GM12878 (cell line): ENCODE data around the gene PRICKLE4.
A peak's percentile ranks its signal among the peaks of the same experiment; 100 is the strongest.

Experiments used
- ATF3 ChIP-seq: IDR thresholded peaks from 2 replicates; pipeline ENCODE4 v1.6.1; 2011; ENCODE audit warnings: low read depth, mild to moderate bottlenecking, low read length, moderate library complexity, borderline replicate concordance; ENCODE audit errors: extremely low read depth
- CTCF ChIP-seq, 3 experiments: IDR thresholded peaks in 2 of 3; conservative IDR thresholded peaks in 1 of 3; 2 replicates each; pipeline ENCODE4 v1.5.1; 2011; ENCODE audit warnings: low read depth in 3 of 3, low read length in 3 of 3, mild to moderate bottlenecking in 3 of 3, control low read depth in 2 of 3, moderate library complexity in 2 of 3, inconsistent platforms in 1 of 3, mixed read lengths in 1 of 3; ENCODE audit not compliant: control insufficient read depth in 2 of 3, insufficient read depth in 1 of 3; ENCODE audit errors: extremely low read depth in 1 of 3
- MXI1 ChIP-seq: fragments of 150-350 bp; IDR thresholded peaks from 2 replicates; pipeline ENCODE4 v1.6.1; 2011; ENCODE audit warnings: low read depth, mild to moderate bottlenecking, inconsistent platforms, low read length, improper control_type of control experiment
- NFIC ChIP-seq: IDR thresholded peaks from 2 replicates; pipeline ENCODE4 v1.6.1; 2012; ENCODE audit warnings: low read depth, mild to moderate bottlenecking, inconsistent platforms, low read length, moderate library complexity
- PAX8 ChIP-seq: fragments of 450-650 bp; IDR thresholded peaks from 2 replicates; pipeline ENCODE4 v1.6.1; 2017; ENCODE audit warnings: mild to moderate bottlenecking, moderate library complexity
- SIN3A ChIP-seq: IDR thresholded peaks from 2 replicates; pipeline ENCODE4 v1.6.1; 2012; ENCODE audit warnings: low read depth, low read length, improper control_type of control experiment

- TF ChIP-seq CTCF (IDR thresholded peaks at IDR 0.05 in 2 of 3, conservative IDR thresholded peaks at IDR 0.05 in 1 of 3; ENCODE audit: control insufficient read depth in 2 of 3, extremely low read depth in 1 of 3, insufficient read depth in 1 of 3, low read depth in 3 of 3, low read length in 3 of 3) (peak; percentile 65 to 86 (median 71); a peak in 5 of 6 replicates), ATF3 (no peak), SIN3A (peak; percentile 46; the same call in 1 of the 2 replicates), PAX8 (no peak), NFIC (no peak), MXI1 (peak; percentile 58)
Measured at GRCh38 chr6:41786451-41787218, 6.1 kb downstream of the PRICKLE4 start.
